NAMALWA (cell line): ENCODE results near the gene SLC45A1.

ENCODE experiments used
- DNase-seq: peaks from one replicate; pipeline ENCODE4 v3.0.0-alpha.2; 2015; ENCODE audit warnings: low spot score

The SLC45A1 gene

GRCh38 chr1:8384577-8384976, 66.7 kb downstream of the SLC45A1 start:
- no peak for DNase-seq

DNA sequence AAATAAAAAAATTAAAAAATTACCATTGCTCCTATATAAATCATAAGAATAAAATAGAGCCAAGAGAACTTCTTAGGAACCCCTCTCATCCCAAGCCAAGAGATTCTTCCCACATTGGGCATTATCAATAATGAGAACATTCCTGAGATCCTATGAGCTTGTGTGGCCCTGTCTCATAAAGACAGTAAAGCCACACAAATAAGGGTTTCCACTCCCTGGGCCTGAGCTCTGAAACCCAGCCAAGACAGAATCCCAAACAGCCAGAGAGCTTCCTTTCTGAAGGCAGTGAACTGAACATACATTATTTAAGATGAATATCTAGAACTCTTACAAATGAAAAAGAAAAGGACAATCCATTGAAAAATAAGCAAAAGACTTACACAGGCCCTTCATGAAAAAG, 68.3 kb downstream of the SLC45A1 start:
- DNase-seq, result no peak

GRCh38 chr1:8388732-8389562, 71.0 kb downstream of the SLC45A1 start:
- DNase-seq, result no peak

GRCh38 chr1:8389958-8390535, 72.1 kb downstream of the SLC45A1 start:
- no peak for DNase-seq

DNA sequence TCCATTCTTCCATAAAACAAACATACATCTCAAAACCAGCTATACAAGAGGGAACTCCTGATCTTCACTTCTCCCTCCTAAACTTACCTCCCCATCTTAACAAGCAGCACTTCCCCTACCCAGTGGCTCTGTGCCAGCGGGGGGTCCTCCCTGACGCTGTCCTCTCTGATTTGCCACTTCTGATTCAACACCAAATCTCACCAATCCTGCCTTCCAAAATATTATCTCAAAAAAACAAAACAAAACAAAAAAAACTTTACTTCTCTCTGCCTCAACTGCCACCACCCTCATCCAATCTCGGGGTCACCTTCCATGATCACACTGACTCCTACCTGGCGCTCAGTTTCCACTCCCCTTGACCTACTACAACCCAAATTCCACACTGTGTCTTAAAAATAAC, 72.8 kb downstream of the SLC45A1 start:
- no peak for DNase-seq

- no peak for DNase-seq
These were observed 74.6 kb downstream of the SLC45A1 start for GRCh38 chr1:8392522-8392921.
